Tibial artery (tissue), 4 donors: ENCODE results near the gene MYH14.

Experiments used
- DNase-seq, 2 donors: peaks; one replicate each; pipeline ENCODE4 v3.0.0-alpha.2; 2019
- H3K27ac ChIP-seq, 2 donors: fragments of 200-600 bp; sonication (generic) in 1 of 2; 1 replicate in 1 of 2; 2 replicates in 1 of 2; pipeline ENCODE4 v1.5.1; 2018 to 2019; ENCODE audit warnings: mild to moderate bottlenecking in 1 of 2
- H3K27me3 ChIP-seq, 2 donors: fragments of 200-600 bp; sonication (generic) in 1 of 2; one replicate each; pipeline versions ENCODE4 v1.5.1 to v1.6.0; 2016 to 2019
- H3K36me3 ChIP-seq, 3 donors: fragments of 200-600 bp; sonication (generic) in 2 of 3; one replicate each; pipeline ENCODE4 v1.5.1; 2016 to 2019; ENCODE audit warnings: mild to moderate bottlenecking in 2 of 3
- H3K4me1 ChIP-seq, 4 donors: fragments of 200-600 bp; sonication (generic) in 2 of 4; 1 replicate in 3 of 4; 2 replicates in 1 of 4; pipeline ENCODE4 v1.5.1; 2016 to 2019
- H3K4me3 ChIP-seq, 2 donors: fragments of 200-600 bp; sonication (generic) in 1 of 2; 1 replicate in 1 of 2; 2 replicates in 1 of 2; pipeline ENCODE4 v1.5.1; 2018 to 2019; ENCODE audit warnings: mild to moderate bottlenecking in 2 of 2
- H3K9me3 ChIP-seq, 3 donors: fragments of 200-600 bp; sonication (generic) in 1 of 3; one replicate each; pipeline ENCODE4 v1.5.1; 2016 to 2019
- CTCF ChIP-seq, 2 experiments: fragments of 200-600 bp in 1 of 2; fragments of 450-650 bp in 1 of 2; IDR thresholded peaks; one replicate each; pipeline ENCODE4 v1.5.1; 2017 to 2019; ENCODE audit warnings: antibody characterized with exemption in 2 of 2, mild to moderate bottlenecking in 1 of 2, moderate library complexity in 1 of 2
- intact Hi-C: fragments of 100-400 bp; cut with DNase I; formaldehyde crosslinking; loops from one replicate; pipeline ENCODE4 v1.15.0; 2023; ENCODE audit warnings: low total_unique reads

The MYH14 gene

DNA sequence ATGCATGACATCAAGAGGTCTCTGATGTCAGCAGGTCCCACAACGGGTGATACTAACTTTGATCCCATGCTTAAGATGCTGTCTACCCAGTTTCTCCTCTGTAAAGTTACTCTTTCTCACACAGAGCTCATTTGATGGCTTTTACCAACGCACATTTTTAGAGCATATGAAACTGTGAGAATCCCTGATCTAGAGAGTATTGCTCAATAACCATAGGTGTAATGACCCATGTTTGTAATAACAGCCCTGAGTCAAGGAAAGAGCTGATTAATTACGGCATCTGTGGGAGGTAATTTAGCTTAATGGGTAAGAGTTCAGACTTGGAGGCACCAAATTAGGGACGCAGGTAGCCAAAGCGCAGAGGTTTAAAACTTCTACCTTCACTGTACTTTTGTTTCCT is 22.3 kb upstream of the MYH14 start:
- no peaks in the 10 kb centered on the region for H3K36me3 ChIP-seq
- H3K4me3 ChIP-seq = no peak overlapping the region
- no peaks in the 10 kb centered on the region for H3K4me1 ChIP-seq
- no peak overlapping the region for H3K27ac ChIP-seq
- H3K9me3 ChIP-seq = peaks cover 0 to under 1% (median 0%) of the 10 kb centered on the region in 3 donors
- TF ChIP-seq CTCF (IDR thresholded peaks at IDR 0.05) = no peak
- intact Hi-C loops = no loop called here
- no peak for DNase-seq
- H3K27me3 ChIP-seq = peaks cover 0 to 5% of the 10 kb centered on the region in 2 donors

DNA sequence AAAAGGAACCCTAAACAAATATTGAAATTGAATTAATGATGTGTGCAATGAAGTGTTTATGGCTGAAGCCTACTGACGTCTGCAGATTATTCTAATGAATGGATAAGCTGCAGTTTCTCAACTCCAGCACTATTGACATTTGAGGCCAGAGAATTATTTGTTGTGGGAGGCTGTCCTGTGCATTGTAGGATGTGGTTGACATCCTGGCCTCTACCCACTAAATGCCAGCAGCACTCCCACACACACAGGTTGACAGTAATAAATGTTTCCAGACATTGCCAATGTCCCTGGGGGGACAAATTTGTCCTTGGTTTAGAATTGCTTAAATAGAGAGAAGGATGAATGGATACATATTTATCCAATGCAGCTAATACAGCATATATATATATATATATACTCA is 19.2 kb upstream of the MYH14 start:
- no peak for TF ChIP-seq CTCF (IDR thresholded peaks at IDR 0.05)
- H3K27me3 ChIP-seq = peaks cover 0 to 5% of the 10 kb centered on the region in 2 donors
- H3K27ac ChIP-seq = no peak overlapping the region
- peaks cover 0 to 4% (median 0%) of the 10 kb centered on the region in 3 donors for H3K9me3 ChIP-seq
- intact Hi-C loops = no loop called here
- no peak overlapping the region for H3K4me3 ChIP-seq
- no peak for DNase-seq
- H3K36me3 ChIP-seq = no peaks in the 10 kb centered on the region
- H3K4me1 ChIP-seq = no peaks in the 10 kb centered on the region

GRCh38 chr19:50187937-50188336 is 15.5 kb upstream of the MYH14 start:
- Histone ChIP-seq H3K27ac (no peak overlapping the region), H3K4me3 (no peak overlapping the region), H3K36me3 (no peaks in the 10 kb centered on the region), H3K27me3 (no peaks in the 10 kb centered on the region), H3K4me1 (no peaks in the 10 kb centered on the region), H3K9me3 (peaks cover 0 to 4% (median 0%) of the 10 kb centered on the region in 3 donors)
- TF ChIP-seq CTCF (IDR thresholded peaks at IDR 0.05) = no peak
- no peak for DNase-seq
- intact Hi-C loops = no loop called here

- peaks cover 0 to 4% (median 0%) of the 10 kb centered on the region in 3 donors for H3K9me3 ChIP-seq
- H3K4me3 ChIP-seq = no peak overlapping the region
- DNase-seq = no peak
- no peak overlapping the region for H3K27ac ChIP-seq
- H3K4me1 ChIP-seq = no peaks in the 10 kb centered on the region
- intact Hi-C loops = no loop called here
- no peaks in the 10 kb centered on the region for H3K36me3 ChIP-seq
- H3K27me3 ChIP-seq = no peaks in the 10 kb centered on the region
- TF ChIP-seq CTCF (IDR thresholded peaks at IDR 0.05) = no peak
Measured at GRCh38 chr19:50189331-50189730, 14.1 kb upstream of the MYH14 start.

GRCh38 chr19:50190439-50190891 is 13.0 kb upstream of the MYH14 start:
- H3K36me3 ChIP-seq = no peaks in the 10 kb centered on the region
- no peak overlapping the region for H3K4me3 ChIP-seq
- peaks cover 0 to 6% of the 10 kb centered on the region in 2 donors for H3K27me3 ChIP-seq
- intact Hi-C loops = no loop called here
- no peaks in the 10 kb centered on the region for H3K4me1 ChIP-seq
- no peak overlapping the region for H3K27ac ChIP-seq
- DNase-seq = no peak
- peaks cover 0 to 4% (median 0%) of the 10 kb centered on the region in 3 donors for H3K9me3 ChIP-seq
- no peak for TF ChIP-seq CTCF (IDR thresholded peaks at IDR 0.05)

DNA sequence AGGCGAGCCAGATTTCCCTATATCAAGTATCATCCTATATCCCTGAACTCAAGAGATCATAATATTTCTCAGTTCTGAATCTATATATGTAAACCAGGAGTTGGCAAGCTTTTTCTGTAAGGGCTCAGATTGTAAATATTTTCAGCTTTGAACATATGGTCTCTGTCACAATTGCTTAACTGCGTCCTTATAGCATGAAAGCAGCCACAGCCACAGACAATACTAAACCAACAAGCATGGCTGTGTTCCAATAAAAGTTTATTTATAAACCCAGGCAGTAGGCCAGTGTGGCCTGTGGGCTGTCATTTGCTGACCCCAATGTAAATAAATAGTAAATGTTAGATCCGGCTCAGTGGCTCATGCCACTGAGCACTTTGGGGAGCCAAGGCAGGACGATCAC is 12.2 kb upstream of the MYH14 start:
- H3K4me3 ChIP-seq = no peak overlapping the region
- H3K9me3 ChIP-seq = peaks cover 0 to 3% (median 0%) of the 10 kb centered on the region in 3 donors
- intact Hi-C loops = no loop called here
- TF ChIP-seq CTCF (IDR thresholded peaks at IDR 0.05) = no peak
- H3K36me3 ChIP-seq = no peaks in the 10 kb centered on the region
- no peak overlapping the region for H3K27ac ChIP-seq
- H3K4me1 ChIP-seq = no peaks in the 10 kb centered on the region
- no peak for DNase-seq
- peaks cover 0 to 14% of the 10 kb centered on the region in 2 donors for H3K27me3 ChIP-seq
